ENCODE results near the gene HMG20A.

HMG20A gene

DNA sequence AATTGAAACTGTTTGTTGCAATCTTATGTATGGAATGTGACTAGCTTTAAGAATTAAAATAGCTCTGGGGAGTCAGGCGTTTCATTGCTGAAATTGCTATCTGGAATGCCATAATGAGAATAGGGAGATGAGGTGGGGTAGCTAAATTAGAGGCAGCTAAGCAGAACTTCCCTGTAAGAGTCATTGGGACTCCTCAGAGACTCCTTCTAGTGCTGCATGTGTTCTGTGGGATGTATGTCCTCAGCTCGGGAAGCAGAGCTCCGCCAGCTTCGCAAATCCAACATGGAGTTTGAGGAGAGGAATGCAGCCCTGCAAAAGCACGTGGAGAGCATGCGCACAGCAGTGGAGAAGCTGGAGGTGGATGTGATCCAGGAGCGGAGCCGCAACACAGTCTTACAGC lies 57.4 kb downstream of the HMG20A start:
- DNase-seq (ENCODE audit: low read depth): no peak

- no peak for DNase-seq (ENCODE audit: low read depth)
Observed at GRCh38 chr15:77479015-77479414, 58.3 kb downstream of the HMG20A start.

GRCh38 chr15:77480859-77481633 lies 60.4 kb downstream of the HMG20A start:
- no peak for DNase-seq (ENCODE audit: low read depth)

- peak; percentile 24 for DNase-seq (ENCODE audit: low read depth)
Observed at GRCh38 chr15:77481670-77482069, 61.0 kb downstream of the HMG20A start.

- peak; percentile 62 for DNase-seq (ENCODE audit: low read depth)
Observed at GRCh38 chr15:77482570-77482969, 61.9 kb downstream of the HMG20A start.

DNA sequence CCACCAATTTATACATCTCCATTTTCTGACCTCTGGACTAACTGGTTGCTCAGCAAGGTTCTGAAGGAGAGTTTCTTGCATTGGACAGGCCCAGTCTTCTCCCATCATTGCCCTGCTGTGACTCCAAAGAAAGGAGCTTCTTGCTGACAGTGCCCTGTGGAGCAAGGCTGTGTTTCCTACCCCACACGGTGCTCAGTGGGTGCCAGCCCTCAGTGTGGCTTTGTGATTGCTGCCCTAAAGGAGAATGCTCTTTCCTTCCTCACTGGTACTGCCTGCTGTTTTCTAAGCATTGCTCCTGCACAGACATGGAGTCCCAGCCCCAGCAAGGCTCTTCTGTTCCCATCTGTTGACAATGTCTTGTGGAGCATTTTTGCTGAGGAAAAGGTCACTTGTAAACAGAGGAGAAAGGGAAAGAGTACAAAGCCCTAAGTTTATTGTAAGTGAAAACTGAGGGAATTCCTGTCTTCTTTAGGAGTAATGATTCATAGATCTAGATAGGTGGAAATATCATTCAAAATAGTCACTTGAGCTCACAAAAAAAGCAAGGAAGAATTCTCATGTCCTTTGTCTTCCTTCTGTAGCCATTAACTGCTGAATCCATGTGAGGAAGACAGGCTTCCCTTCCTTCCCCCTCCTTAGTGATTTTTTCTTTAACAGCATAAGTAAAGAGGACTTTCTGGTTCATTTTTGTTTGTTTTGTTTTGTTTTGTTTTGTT lies 62.9 kb downstream of the HMG20A start:
- no peak for DNase-seq (ENCODE audit: low read depth)

GRCh38 chr15:77484994-77485393 lies 64.3 kb downstream of the HMG20A start:
- DNase-seq (ENCODE audit: low read depth): no peak

GRCh38 chr15:77486542-77487468 lies 66.1 kb downstream of the HMG20A start:
- no peak for DNase-seq (ENCODE audit: low read depth)

- no peak for DNase-seq (ENCODE audit: low read depth)
Observed at GRCh38 chr15:77487469-77487842, 66.8 kb downstream of the HMG20A start.

- no peak for DNase-seq (ENCODE audit: low read depth)
Observed at GRCh38 chr15:77487888-77488287, 67.2 kb downstream of the HMG20A start.

DNA sequence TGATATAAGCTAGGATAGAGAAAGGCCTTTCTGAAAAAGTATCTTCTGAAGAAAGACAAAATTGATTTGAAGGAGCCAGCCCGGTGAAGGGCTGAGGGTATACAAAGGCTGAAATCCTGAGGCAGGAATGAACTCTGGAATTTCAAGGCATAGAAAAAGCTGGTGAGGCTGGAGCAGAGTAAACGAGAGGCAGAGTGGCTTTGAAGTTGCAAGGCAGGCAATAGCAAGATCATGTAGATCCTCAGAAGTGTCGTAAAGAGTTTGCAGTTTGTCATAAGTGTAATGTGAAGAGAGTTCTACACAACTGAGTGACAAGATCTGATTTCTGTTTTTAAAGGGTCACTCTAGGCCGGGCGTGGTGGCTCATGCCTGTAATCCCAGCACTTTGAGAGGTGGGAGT lies 69.0 kb downstream of the HMG20A start:
- no peak for DNase-seq (ENCODE audit: low read depth)

DNA sequence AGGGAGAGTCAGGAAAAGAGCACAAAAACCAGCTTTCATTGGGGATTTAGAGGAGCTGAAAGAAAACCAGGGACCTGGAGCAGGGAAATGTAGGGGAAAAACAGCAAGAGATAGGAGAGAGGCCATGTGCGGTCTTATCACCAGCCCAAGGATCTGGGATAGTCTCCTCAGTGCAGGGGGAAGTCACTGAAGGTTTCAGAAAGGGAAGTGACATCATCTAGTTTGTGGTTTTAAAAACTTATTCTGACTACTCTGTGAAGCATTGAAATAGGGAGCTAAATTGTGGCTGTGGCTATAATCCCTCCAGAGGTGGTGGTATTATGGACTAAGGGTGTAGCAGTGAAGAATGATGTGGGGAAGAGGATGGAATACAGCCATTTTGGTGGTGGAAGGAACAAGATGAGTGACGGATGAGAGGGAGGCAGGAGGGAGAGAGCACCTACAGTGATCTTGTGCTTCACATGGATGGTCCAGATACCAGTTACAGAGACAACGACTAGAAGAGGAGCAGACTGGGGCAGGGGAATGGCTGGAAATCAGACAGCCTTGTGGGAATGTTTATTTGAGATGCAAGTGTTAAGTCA lies 72.7 kb downstream of the HMG20A start:
- DNase-seq (ENCODE audit: low read depth): no peak

GRCh38 chr15:77494073-77494867 lies 73.6 kb downstream of the HMG20A start:
- DNase-seq (ENCODE audit: low read depth): no peak

- DNase-seq (ENCODE audit: low read depth): no peak
Observed at GRCh38 chr15:77494964-77495363, 74.3 kb downstream of the HMG20A start.

DNA sequence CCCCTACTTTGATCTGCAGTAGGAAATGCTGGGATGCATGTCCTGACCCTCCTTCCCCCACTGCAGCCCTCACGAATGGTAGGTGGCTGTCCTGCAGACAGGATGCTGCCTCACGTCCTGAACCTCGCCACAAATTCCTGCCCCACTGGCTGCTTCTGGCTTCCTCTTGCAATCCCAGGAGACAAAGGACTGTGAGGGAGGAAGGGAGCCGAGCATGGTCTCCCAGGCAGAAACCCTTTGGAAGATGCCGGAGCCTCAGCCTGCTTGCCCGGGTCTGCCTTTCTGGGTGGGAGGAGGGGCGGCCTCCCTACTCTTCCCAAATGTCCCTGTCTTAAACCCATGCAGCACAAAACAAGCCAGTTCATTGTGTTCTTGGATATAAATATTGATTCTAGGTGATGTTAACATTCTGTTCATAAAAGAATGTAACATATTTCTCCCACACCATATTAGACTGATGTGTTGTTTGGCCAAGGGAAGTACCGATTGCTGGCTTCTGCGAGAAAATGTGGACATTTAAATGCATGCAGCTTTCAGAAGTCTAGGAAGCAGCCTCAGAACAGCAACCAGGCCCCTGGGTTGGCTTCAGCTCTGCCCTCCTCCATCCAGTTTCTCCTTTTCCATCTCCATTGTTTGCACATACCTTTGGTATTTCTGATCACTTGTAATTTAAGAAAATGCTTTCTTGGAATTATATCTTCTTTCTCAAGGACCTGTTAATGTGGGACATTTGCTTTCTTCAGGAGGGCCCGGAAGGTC lies 75.3 kb downstream of the HMG20A start:
- peak; percentile 60 for DNase-seq (ENCODE audit: low read depth)

GRCh38 chr15:77496715-77497109 lies 76.0 kb downstream of the HMG20A start:
- DNase-seq (ENCODE audit: low read depth): peak; percentile 99

DNA sequence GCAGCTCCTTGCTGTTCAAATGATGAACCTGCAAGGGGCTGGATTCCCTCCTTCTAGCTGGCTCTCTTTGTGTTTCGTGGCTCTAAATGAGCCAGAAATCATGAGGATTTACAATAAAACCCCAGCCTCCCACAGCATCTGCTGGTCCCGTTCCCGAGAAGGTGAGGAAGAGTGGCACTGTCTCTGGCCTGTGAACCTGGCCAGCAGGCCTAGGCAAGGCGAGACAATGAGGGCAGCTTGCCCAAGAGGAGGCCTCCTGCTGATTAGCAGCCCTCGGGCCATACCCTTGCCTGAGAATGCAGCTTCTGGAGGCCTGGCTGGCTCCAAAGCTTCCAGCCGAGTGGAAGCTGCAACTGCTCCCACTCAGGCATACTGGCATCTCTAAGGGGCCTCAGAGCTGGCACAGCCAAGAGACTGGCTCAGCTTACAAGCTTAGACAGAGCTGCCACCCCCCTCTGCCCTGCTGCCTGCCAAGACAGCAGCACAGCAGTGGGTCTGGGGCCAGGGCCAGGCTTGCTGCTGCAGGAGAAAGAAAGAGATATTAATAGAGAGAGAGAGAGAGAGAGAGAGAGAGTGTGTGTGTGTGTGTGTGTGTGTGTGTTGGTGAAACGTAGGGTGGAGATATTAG lies 76.5 kb downstream of the HMG20A start:
- peak; percentile 98 for DNase-seq (ENCODE audit: low read depth)

DNA sequence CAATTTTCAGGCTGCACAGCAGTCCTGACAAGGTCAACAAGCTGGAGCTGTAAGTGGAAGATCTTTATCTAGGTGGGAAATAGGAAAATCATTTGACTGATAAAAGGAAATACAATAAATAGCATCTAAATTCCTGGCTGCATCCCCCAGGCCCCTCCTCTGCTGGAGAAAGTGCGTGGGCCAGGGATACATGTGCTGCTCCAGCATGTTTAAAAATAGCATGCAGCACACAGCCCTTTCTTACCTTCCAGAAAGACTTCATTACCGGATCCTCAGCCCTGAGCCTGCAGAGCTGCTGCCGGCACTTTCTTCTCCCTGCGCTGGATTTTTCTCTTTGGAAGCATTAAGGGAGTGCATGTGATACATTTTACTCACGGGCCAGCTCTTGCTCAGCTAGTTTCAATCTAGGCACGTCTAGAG lies 77.3 kb downstream of the HMG20A start:
- no peak for DNase-seq (ENCODE audit: low read depth)

DNA sequence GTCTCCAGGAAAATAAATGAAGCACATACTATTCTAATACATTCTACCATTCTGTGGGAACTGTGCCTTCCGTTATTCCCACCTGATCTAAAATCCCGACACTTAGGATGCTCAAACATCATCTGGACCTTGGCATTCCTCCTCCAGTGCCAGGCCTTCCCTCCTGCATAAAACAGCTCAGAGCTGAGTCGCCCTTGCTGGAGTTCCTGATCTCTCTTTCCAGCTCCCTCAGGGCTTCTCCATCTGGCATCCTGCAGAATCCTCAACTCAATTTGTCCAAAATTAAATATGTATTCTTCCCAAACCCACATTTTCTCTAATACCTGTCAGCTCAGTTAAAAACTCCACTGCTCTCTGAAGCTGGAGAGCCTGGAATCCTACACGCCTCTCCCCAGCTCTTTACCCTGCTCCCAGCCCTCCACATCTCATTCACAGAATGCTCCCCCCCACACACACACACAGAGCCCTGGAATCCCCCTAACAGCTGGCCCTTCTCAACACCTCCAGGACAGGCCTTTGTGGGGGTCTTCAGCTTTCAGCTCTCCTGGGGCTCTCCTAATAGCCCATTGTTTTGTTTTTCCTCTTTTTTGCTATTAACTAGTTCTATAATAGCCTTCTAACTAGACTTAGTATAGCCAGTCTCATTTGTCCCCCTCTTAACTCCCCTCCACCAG lies 78.5 kb downstream of the HMG20A start:
- DNase-seq (ENCODE audit: low read depth): no peak

Measured in fibroblast of gingiva (primary cell).